HepG2 (cell line): ENCODE measurements around the gene SCGB2B2. TPM values are rescaled to one million over a fixed set of nuclear protein-coding genes. Genes with fewer than 3 reads are reported as not detected.

ENCODE experiments used
- ATAC-seq: fragments of 200-7000 bp; cut with Tn5 transposase; 3 replicates; pipeline ENCODE4 v1.9.1; 2020; ENCODE audit warnings: mild to moderate bottlenecking, moderate library complexity
- BruUV-seq: library from RNA; stranded (reverse); fragments of 400-500 nt; replicated peaks from 2 replicates; lab custom pipeline; 2021; lab: Mats Ljungman, UMichigan
- CTCF ChIA-PET: fragments of 300-600 bp; formaldehyde crosslinking; extraction: SDS; loops from one replicate; lab custom pipeline; 2021; ENCODE audit warnings: low total read pairs, inconsistent platforms, low intra/inter-chr PET ratio; lab: Yijun Ruan, JAX
- POLR2A ChIA-PET: fragments of 350-600 bp; sonication (Branson Sonifier 250); formaldehyde crosslinking; loops from one replicate; lab custom pipeline; 2020; ENCODE audit warnings: antibody characterized with exemption, inconsistent platforms; lab: Yijun Ruan, JAX
- DNase-seq: peaks from one replicate; pipeline ENCODE4 v3.0.0-alpha.2; 2015; ENCODE audit warnings: low spot score
- FAIRE-seq: peaks from 3 replicates; lab custom pipeline; 2011; peaks lifted over from hg19 to GRCh38; lab: Jason Lieb, UNC
- H2AFZ ChIP-seq: one replicate; pipeline ENCODE4 v1.6.1; 2011; ENCODE audit warnings: low read length, inconsistent platforms
- H3K27ac ChIP-seq: fragments of 300-600 bp; 3 replicates; pipeline ENCODE4 v1.8.0; 2011; ENCODE audit warnings: mixed run types, mild to moderate bottlenecking, mixed read lengths, low read length, inconsistent platforms; ENCODE audit not compliant: insufficient read depth; ENCODE audit errors: extremely low read length
- H3K27me3 ChIP-seq, 2 experiments: fragments of 200-600 bp in 1 of 2; 2 replicates in 1 of 2; 3 replicates in 1 of 2; pipeline versions ENCODE4 v1.6.0 to v1.8.0; 2011; ENCODE audit warnings: low read length in 2 of 2, mild to moderate bottlenecking in 2 of 2, moderate library complexity in 2 of 2, inconsistent platforms in 1 of 2; ENCODE audit not compliant: insufficient read depth in 2 of 2, control insufficient read depth in 1 of 2
- H3K36me3 ChIP-seq, 2 experiments: fragments of 200-600 bp in 1 of 2; replicated peaks in 1 of 2; 2 replicates in 1 of 2; 3 replicates in 1 of 2; pipeline versions ENCODE4 v1.5.1 to v1.8.0; 2011; ENCODE audit warnings: low read length in 2 of 2, inconsistent platforms in 1 of 2; ENCODE audit not compliant: insufficient read depth in 2 of 2, control insufficient read depth in 1 of 2
- H3K4me1 ChIP-seq: 2 replicates; pipeline ENCODE4 v1.5.1; 2012; ENCODE audit warnings: low read length, inconsistent platforms; ENCODE audit not compliant: insufficient read depth
- H3K4me2 ChIP-seq: 2 replicates; pipeline ENCODE4 v1.6.0; 2011; ENCODE audit warnings: low read depth, low read length, inconsistent platforms
- H3K4me3 ChIP-seq, 3 experiments: fragments of 200-600 bp in 1 of 3; sonication (generic), shearing (Covaris generic) in 1 of 3; replicated peaks in 1 of 3; 2 replicates each; pipeline ENCODE4 v1.5.1; 2011 to 2016; ENCODE audit warnings: low read length in 3 of 3, inconsistent platforms in 2 of 3, low read depth in 2 of 3, mild to moderate bottlenecking in 2 of 3, control low read depth in 1 of 3, mixed read lengths in 1 of 3; ENCODE audit not compliant: insufficient read depth in 1 of 3
- H3K79me2 ChIP-seq: one replicate; pipeline ENCODE4 v1.6.1; 2011; ENCODE audit warnings: low read length, inconsistent platforms; ENCODE audit not compliant: insufficient read depth
- H3K9ac ChIP-seq: 2 replicates; pipeline ENCODE4 v1.6.0; 2011; ENCODE audit warnings: mild to moderate bottlenecking, low read depth, low read length, inconsistent platforms; ENCODE audit not compliant: insufficient read depth
- H3K9me3 ChIP-seq: 2 replicates; pipeline ENCODE4 v1.5.1; 2012; ENCODE audit warnings: mild to moderate bottlenecking, low read length
- H4K20me1 ChIP-seq: 2 replicates; pipeline ENCODE4 v1.6.0; 2011; ENCODE audit warnings: inconsistent platforms, mild to moderate bottlenecking, low read length, moderate library complexity; ENCODE audit not compliant: insufficient read depth
- ARHGAP35 ChIP-seq: sonication (generic); formaldehyde crosslinking; IDR thresholded peaks from 2 replicates; pipeline ENCODE4 v1.9.0; 2022; ENCODE audit warnings: mild to moderate bottlenecking, inconsistent platforms, moderate library complexity, missing genetic modification reagents, borderline replicate concordance
- CHD2 ChIP-seq: IDR thresholded peaks from 2 replicates; pipeline ENCODE4 v1.6.1; 2011; ENCODE audit warnings: low read depth, low read length, improper control_type of control experiment
- PHF20 ChIP-seq: sonication (generic); formaldehyde crosslinking; IDR thresholded peaks from 2 replicates; pipeline ENCODE4 v1.5.0; 2020; ENCODE audit warnings: mild to moderate bottlenecking, missing genetic modification reagents
- SMARCC2 ChIP-seq: fragments of 450-650 bp; IDR thresholded peaks from 2 replicates; pipeline ENCODE4 v1.6.1; 2017; ENCODE audit warnings: antibody characterized with exemption, mild to moderate bottlenecking
- TCF7 ChIP-seq: sonication (generic); IDR thresholded peaks from 2 replicates; pipeline ENCODE4 v1.6.1; 2016; ENCODE audit warnings: antibody characterized with exemption, low read depth
- WIZ ChIP-seq: sonication (generic); formaldehyde crosslinking; IDR thresholded peaks from 2 replicates; pipeline ENCODE4 v1.5.1; 2020; ENCODE audit warnings: mild to moderate bottlenecking, missing genetic modification reagents
- ZNF136 ChIP-seq: sonication (generic); formaldehyde crosslinking; IDR thresholded peaks from 2 replicates; pipeline ENCODE4 v1.8.1; 2022; ENCODE audit warnings: low read depth, mild to moderate bottlenecking, moderate library complexity, missing genetic modification reagents
- ZNF207 ChIP-seq: fragments of 450-650 bp; IDR thresholded peaks from 2 replicates; pipeline ENCODE4 v1.6.1; 2016; ENCODE audit warnings: antibody characterized with exemption, borderline replicate concordance
- ZNF530 ChIP-seq: sonication (generic); formaldehyde crosslinking; IDR thresholded peaks from 2 replicates; pipeline ENCODE4 v1.5.0; 2020; ENCODE audit warnings: low read depth, mild to moderate bottlenecking, missing genetic modification reagents
- ZNF577 ChIP-seq: sonication (generic); formaldehyde crosslinking; IDR thresholded peaks from 2 replicates; pipeline ENCODE4 v1.4.0; 2020; ENCODE audit warnings: mild to moderate bottlenecking, low read depth, missing genetic modification reagents, borderline replicate concordance
- ZNF782 ChIP-seq: sonication (generic); formaldehyde crosslinking; IDR thresholded peaks from 2 replicates; pipeline ENCODE4 v1.4.0; 2020; ENCODE audit warnings: missing genetic modification reagents, mild to moderate bottlenecking, borderline replicate concordance
- WGBS: methylation state at CpG from one replicate; pipeline ENCODE4 v1.1.6; 2017; ENCODE audit warnings: low lambda C conversion rate; 5-methylcytosine and 5-hydroxymethylcytosine counted together
- in situ Hi-C: cut with HindIII; loops from 2 replicates; pipeline ENCODE4 v1.10.0; 2017; ENCODE audit warnings: low pct_unique_long_range_greater_than_20kb; ENCODE audit not compliant: extremely low pct_ligation_motif_present
- intact Hi-C: fragments of 100-400 bp; cut with micrococcal nuclease; formaldehyde crosslinking; loops from one replicate; pipeline ENCODE4 v1.10.0; 2022; ENCODE audit not compliant: unreplicated experiment
- polyA plus RNA-seq, 8 experiments: library from polyadenylated mRNA; depleted of rRNA in 3 of 8; stranded (reverse) in 7 of 8; unstranded in 1 of 8; fragments of >200 nt; fragmentation: Illumina TruSeq in 4 of 8; extraction: Trizol in 4 of 8; gene quantifications; 2 replicates each; pipeline versions ENCODE4 v1.2.1 to v1.2.3, GENCODE V29; 2011 to 2016; ENCODE audit warnings: low read depth in 4 of 8, missing spikeins in 1 of 8, mixed read lengths in 1 of 8; ENCODE audit not compliant: insufficient read depth in 1 of 8
- total RNA-seq, 5 experiments: library from RNA; depleted of rRNA; stranded (reverse); fragments of >200 nt; fragmentation: Illumina TruSeq; extraction: Trizol; gene quantifications; 2 replicates each; pipeline ENCODE4 v1.2.3, GENCODE V29; 2016; ENCODE audit warnings: low read depth in 1 of 5
- TF ChIP-seq, protein P1 (sequence below): sonication (generic); formaldehyde crosslinking; IDR thresholded peaks from 2 replicates; pipeline ENCODE4 v1.5.0; 2020; ENCODE audit warnings: missing genetic modification reagents
- TF ChIP-seq, protein P2 (sequence below): sonication (generic); formaldehyde crosslinking; IDR thresholded peaks from 2 replicates; pipeline ENCODE4 v1.4.0; 2020; ENCODE audit warnings: missing genetic modification reagents

The SCGB2B2 gene
- total and polyA plus RNA-seq, 2 of the 13 experiments (the other 11 are each of a cell fraction or from before 2014, with no cell fraction given), result 0.03 TPM; not detected in 1

DNA sequence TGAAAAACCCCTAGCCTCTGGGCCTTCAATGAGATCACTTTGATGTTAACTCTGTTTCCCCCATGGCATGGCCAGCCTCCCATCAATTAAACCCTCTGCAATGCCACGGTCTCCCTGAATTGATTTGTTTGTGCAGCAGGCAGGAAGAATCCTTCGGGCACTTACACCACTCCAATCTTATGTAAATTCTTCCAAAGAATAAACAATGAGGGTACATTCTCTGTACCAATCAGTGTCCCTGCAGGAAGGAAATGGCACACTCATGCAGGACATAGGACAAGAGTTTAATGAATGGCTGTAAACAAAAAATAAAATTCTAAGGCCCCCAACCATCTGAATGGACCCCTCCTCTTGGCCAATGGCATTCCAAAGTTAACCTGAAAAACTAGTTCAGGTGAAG is 22.2 kb downstream of the SCGB2B2 start:
- Histone ChIP-seq H4K20me1 (no peaks in the 10 kb centered on the region), H3K9me3 (peaks cover 7% of the 10 kb centered on the region; the same call in 1 of the 2 replicates), H3K4me1 (peaks cover 16% of the 10 kb centered on the region), H3K27me3 (no peaks in the 10 kb centered on the region), H3K9ac (no peak overlapping the region), H3K36me3 (no peaks in the 10 kb centered on the region), H3K4me2 (no peak overlapping the region), H3K79me2 (no peaks in the 10 kb centered on the region), H3K27ac (no peak overlapping the region), H3K4me3 (no peak overlapping the region), H2AFZ (no peak overlapping the region)
- FAIRE-seq, result no peak
- POLR2A ChIA-PET, result no interaction called here
- 0% methylated on average over 2 of the region's 2 CpGs for WGBS
- TF ChIP-seq CHD2, result no peak
- no peak for DNase-seq
- in situ Hi-C loops (no loop called here), intact Hi-C loops (no loop called here)
- no peak for ATAC-seq
- BruUV-seq, result no TSS peak
- CTCF ChIA-PET, result no interaction called here

DNA sequence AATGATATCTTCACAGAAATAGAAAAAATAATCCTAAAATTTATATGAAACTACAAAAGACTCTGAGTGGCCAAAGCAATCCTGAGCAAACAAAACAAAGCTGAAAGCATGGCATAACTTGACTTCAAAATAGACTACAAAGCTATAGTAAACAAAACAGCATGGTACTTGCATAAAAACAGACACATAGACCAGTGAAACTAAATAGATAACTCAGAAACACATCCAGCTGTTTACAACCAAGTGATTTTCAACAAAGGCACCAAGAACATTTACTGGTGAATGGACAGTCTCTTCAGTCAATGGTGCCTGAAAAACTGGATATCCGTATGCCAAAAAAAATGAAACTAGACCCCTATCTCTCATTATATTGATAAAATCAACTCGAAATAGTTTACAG is 25.2 kb downstream of the SCGB2B2 start:
- no peaks in the 10 kb centered on the region for H3K36me3 ChIP-seq

More for the DNA sequence above, 25.2 kb downstream of the SCGB2B2 start:
- FAIRE-seq, result no peak
- Histone ChIP-seq H3K4me1 (peaks cover 16% of the 10 kb centered on the region), H3K27me3 (no peaks in the 10 kb centered on the region; a peak in 1 of 5 replicates), H3K9me3 (peaks cover 7% of the 10 kb centered on the region; the same call in 1 of the 2 replicates), H2AFZ (no peak overlapping the region), H3K27ac (no peak overlapping the region), H4K20me1 (no peaks in the 10 kb centered on the region)
- no peak for DNase-seq
- no peak for ATAC-seq
- CTCF ChIA-PET, result no interaction called here
- POLR2A ChIA-PET, result no interaction called here
- TF ChIP-seq, protein P1, sequence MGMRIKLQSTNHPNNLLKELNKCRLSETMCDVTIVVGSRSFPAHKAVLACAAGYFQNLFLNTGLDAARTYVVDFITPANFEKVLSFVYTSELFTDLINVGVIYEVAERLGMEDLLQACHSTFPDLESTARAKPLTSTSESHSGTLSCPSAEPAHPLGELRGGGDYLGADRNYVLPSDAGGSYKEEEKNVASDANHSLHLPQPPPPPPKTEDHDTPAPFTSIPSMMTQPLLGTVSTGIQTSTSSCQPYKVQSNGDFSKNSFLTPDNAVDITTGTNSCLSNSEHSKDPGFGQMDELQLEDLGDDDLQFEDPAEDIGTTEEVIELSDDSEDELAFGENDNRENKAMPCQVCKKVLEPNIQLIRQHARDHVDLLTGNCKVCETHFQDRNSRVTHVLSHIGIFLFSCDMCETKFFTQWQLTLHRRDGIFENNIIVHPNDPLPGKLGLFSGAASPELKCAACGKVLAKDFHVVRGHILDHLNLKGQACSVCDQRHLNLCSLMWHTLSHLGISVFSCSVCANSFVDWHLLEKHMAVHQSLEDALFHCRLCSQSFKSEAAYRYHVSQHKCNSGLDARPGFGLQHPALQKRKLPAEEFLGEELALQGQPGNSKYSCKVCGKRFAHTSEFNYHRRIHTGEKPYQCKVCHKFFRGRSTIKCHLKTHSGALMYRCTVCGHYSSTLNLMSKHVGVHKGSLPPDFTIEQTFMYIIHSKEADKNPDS (CRISPR knock-in tag), result no peak
- TF ChIP-seq ZNF207 (no peak), ZNF530 (CRISPR knock-in tag) (no peak), PHF20 (no peak), ZNF136 (CRISPR knock-in tag) (no peak), WIZ (CRISPR knock-in tag) (no peak), TCF7 (no peak), ZNF577 (CRISPR knock-in tag) (no peak), ARHGAP35 (CRISPR knock-in tag) (no peak), SMARCC2 (no peak), ZNF782 (CRISPR knock-in tag) (no peak)
- TF ChIP-seq, protein P2, sequence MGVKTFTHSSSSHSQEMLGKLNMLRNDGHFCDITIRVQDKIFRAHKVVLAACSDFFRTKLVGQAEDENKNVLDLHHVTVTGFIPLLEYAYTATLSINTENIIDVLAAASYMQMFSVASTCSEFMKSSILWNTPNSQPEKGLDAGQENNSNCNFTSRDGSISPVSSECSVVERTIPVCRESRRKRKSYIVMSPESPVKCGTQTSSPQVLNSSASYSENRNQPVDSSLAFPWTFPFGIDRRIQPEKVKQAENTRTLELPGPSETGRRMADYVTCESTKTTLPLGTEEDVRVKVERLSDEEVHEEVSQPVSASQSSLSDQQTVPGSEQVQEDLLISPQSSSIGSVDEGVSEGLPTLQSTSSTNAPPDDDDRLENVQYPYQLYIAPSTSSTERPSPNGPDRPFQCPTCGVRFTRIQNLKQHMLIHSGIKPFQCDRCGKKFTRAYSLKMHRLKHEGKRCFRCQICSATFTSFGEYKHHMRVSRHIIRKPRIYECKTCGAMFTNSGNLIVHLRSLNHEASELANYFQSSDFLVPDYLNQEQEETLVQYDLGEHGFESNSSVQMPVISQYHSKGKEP, result no peak
- TF ChIP-seq, all 625 proteins: peak for 0
- intact Hi-C loops (no loop called here), in situ Hi-C loops (no loop called here)
- H3K4me3 ChIP-seq, result no peak overlapping the region
- no peak overlapping the region for H3K9ac ChIP-seq
- H3K4me2 ChIP-seq, result no peak overlapping the region
- 24% methylated on average over 2 of the region's 2 CpGs for WGBS
- no TSS peak for BruUV-seq
- no peaks in the 10 kb centered on the region for H3K79me2 ChIP-seq
